ENCODE results near the gene IGSF5. TPM values are rescaled to one million over a fixed set of nuclear protein-coding genes. Genes with fewer than 3 reads are reported as not detected.
A peak's percentile ranks its signal among the peaks of the same experiment; 100 is the strongest.

The IGSF5 gene
- total and polyA plus RNA-seq, 9 of the 15 experiments (the other 6 are each of a cell fraction or from before 2014, with no cell fraction given) = not detected

DNA sequence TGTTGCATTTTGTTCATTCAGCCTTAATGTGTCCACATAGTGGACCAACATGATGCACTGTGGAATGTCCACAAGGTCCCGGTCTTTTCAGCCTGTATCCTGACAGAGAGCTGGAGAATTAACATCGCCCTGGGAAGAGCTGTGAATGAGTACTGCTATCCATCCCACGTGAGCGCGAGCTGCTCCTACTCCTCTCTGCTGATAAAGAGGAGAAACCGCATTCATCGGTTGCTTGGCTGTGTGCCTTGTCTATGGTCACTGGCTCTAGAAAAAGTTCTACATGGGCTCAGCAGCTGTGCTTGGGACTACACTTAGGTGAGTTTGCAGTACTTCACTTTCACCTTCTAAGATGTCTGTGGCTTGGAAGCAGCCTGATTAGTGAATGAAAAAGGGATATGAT, 31.1 kb upstream of the IGSF5 start:
- in situ Hi-C loops (cut with MboI) = no loop called here
- Histone ChIP-seq H3K79me2 (ENCODE audit: control insufficient read depth, insufficient read depth, low read length) (no peaks in the 10 kb centered on the region), H4K20me1 (replicated peaks; ENCODE audit: control insufficient read depth, insufficient read depth, low read length) (no peaks in the 10 kb centered on the region), H2AFZ (ENCODE audit: low read depth, low read length) (no peak overlapping the region), H3K27me3 (ENCODE audit: control insufficient read depth in 2 of 2, insufficient read depth in 2 of 2, low read length in 2 of 2) (peaks cover 0 to 12% of the 10 kb centered on the region in 2 experiments; a peak in 1 of 5 replicates), H3K9me1 (ENCODE audit: control insufficient read depth, insufficient read depth, low read length) (no peaks in the 10 kb centered on the region), H3K4me3 (no peak overlapping the region), H3K36me3 (ENCODE audit: control insufficient read depth, insufficient read depth, low read length) (no peaks in the 10 kb centered on the region), H3K4me2 (ENCODE audit: insufficient read depth, low read length) (no peak overlapping the region), H3K9ac (ENCODE audit: insufficient read depth in 1 of 2, low read depth in 2 of 2, low read length in 2 of 2) (no peak overlapping the region), H3K4me1 (replicated peaks in 1 of 2; ENCODE audit: control insufficient read depth in 2 of 2, insufficient read depth in 2 of 2, low read length in 2 of 2) (no peaks in the 10 kb centered on the region), H3K27ac (ENCODE audit: extremely low read depth, low read depth, low read length) (no peak overlapping the region), H3K9me3 (replicated peaks; ENCODE audit: control insufficient read depth, insufficient read depth, low read depth, low read length) (no peaks in the 10 kb centered on the region)
- BruUV-seq (replicated peaks) = no TSS peak
- intact Hi-C loops (cut with micrococcal nuclease) = no loop called here
- 2% methylated on average over 7 of the region's 7 CpGs for WGBS (ENCODE audit: insufficient coverage, low coverage, missing lambda C conversion rate)
- ChIA-PET CTCF (ENCODE audit: low intra/inter-chr PET ratio) (interaction anchor here (1.2 kb wide), 1 partner anchor 196 kb away, joined by 6 read pairs; no protein-coding TSS in a partner anchor), POLR2A (interaction anchor here (0.7 kb wide), 1 partner anchor 134 kb away, joined by 5 read pairs; no protein-coding TSS in a partner anchor)
- FAIRE-seq (no peak), DNase-seq (ENCODE audit: extremely low read depth in 1 of 4, low spot score in 3 of 4) (no peak), ATAC-seq (no peak)
- no peak for TF ChIP-seq SNRNP70 (optimal IDR thresholded peaks at IDR 0.05; ENCODE audit: low read depth, low read length)
- TF ChIP-seq BHLHE40 (IDR thresholded peaks at IDR 0.05; ENCODE audit: low read length) = 0 out of 2 replicates have a peak, but pooled peaks have one; percentile 15

DNA sequence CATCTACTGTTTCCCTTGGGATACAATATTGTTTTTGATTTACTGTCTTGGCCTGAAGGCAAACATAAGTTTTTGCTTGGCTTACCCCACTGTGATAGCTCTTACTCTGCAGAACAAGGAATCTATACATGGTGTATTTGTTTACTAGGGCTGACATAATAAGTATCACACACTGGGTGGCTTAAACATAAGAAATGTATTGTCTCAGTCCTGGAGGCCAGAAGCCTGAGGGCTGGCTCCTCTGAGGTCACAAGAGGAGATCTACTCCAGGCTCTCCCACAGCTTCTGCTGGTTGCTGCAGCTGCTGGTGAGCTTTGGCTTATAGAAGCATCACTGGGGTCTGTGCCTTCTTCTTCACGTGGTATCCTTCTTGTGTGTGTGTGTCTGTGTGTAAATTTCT, 30.7 kb upstream of the IGSF5 start:
- ChIA-PET POLR2A (interaction anchor here (0.7 kb wide), 1 partner anchor 133 kb away, joined by 5 read pairs; no protein-coding TSS in a partner anchor), CTCF (ENCODE audit: low intra/inter-chr PET ratio) (interaction anchor here (1.2 kb wide), 1 partner anchor 196 kb away, joined by 6 read pairs; no protein-coding TSS in a partner anchor)
- Histone ChIP-seq H3K4me2 (ENCODE audit: insufficient read depth, low read length) (no peak overlapping the region), H4K20me1 (replicated peaks; ENCODE audit: control insufficient read depth, insufficient read depth, low read length) (no peaks in the 10 kb centered on the region), H3K27me3 (ENCODE audit: control insufficient read depth in 2 of 2, insufficient read depth in 2 of 2, low read length in 2 of 2) (peaks cover 0 to 12% of the 10 kb centered on the region in 2 experiments; a peak in 1 of 5 replicates), H2AFZ (ENCODE audit: low read depth, low read length) (no peak overlapping the region), H3K27ac (ENCODE audit: extremely low read depth, low read depth, low read length) (no peak overlapping the region), H3K9me3 (replicated peaks; ENCODE audit: control insufficient read depth, insufficient read depth, low read depth, low read length) (no peaks in the 10 kb centered on the region), H3K9me1 (ENCODE audit: control insufficient read depth, insufficient read depth, low read length) (no peaks in the 10 kb centered on the region), H3K4me1 (replicated peaks in 1 of 2; ENCODE audit: control insufficient read depth in 2 of 2, insufficient read depth in 2 of 2, low read length in 2 of 2) (no peaks in the 10 kb centered on the region), H3K79me2 (ENCODE audit: control insufficient read depth, insufficient read depth, low read length) (no peaks in the 10 kb centered on the region), H3K4me3 (no peak overlapping the region), H3K36me3 (ENCODE audit: control insufficient read depth, insufficient read depth, low read length) (no peaks in the 10 kb centered on the region), H3K9ac (ENCODE audit: insufficient read depth in 1 of 2, low read depth in 2 of 2, low read length in 2 of 2) (no peak overlapping the region)
- no peak for ATAC-seq
- WGBS (ENCODE audit: insufficient coverage, low coverage, missing lambda C conversion rate) = 5% methylated on average over 1 of the region's 1 CpG
- intact Hi-C loops (cut with micrococcal nuclease) = no loop called here
- no peak for DNase-seq (ENCODE audit: extremely low read depth in 1 of 4, low spot score in 3 of 4)
- in situ Hi-C loops (cut with MboI) = no loop called here
- no peak for FAIRE-seq
- no TSS peak for BruUV-seq (replicated peaks)
- no peak for TF ChIP-seq EP400 (IDR thresholded peaks at IDR 0.05)
- TF ChIP-seq GTF2A2 (tag; IDR thresholded peaks at IDR 0.05) = no peak
- TF ChIP-seq PRMT5 (CRISPR knock-in tag; IDR thresholded peaks at IDR 0.05) = no peak
- TF ChIP-seq SIRT6 (IDR thresholded peaks at IDR 0.05; ENCODE audit: low read depth, low read length) = no peak
- TF ChIP-seq TRIM28 (IDR thresholded peaks at IDR 0.05) = no peak
- no peak for TF ChIP-seq ZNF699 (CRISPR knock-in tag; IDR thresholded peaks at IDR 0.05; ENCODE audit: insufficient replicate concordance)
